SK-N-SH (cell line): ENCODE results near the gene RASD2. TPM values are rescaled to one million over a fixed set of nuclear protein-coding genes. Genes with fewer than 3 reads are reported as not detected.

Experiments used
- CTCF ChIA-PET: fragments of 300-600, 350-600 bp; formaldehyde crosslinking; extraction: SDS; loops from one replicate; lab custom pipeline; 2021; lab: Yijun Ruan, JAX
- POLR2A ChIA-PET: fragments of 350-600 bp; sonication (Branson Sonifier 250); formaldehyde crosslinking; extraction: SDS; loops from one replicate; lab custom pipeline; 2020; ENCODE audit warnings: antibody characterized with exemption, inconsistent platforms; lab: Yijun Ruan, JAX
- DNase-seq: peaks from one replicate; pipeline ENCODE4 v3.0.0; 2012
- H2AFZ ChIP-seq: fragments of 200-600 bp; sonication (generic); 2 replicates; pipeline ENCODE4 v1.8.1; 2016; ENCODE audit warnings: antibody characterized with exemption, mild to moderate bottlenecking, low read depth
- H3F3A ChIP-seq: fragments of 200-600 bp; sonication (generic); replicated peaks from 2 replicates; pipeline ENCODE3; 2016; ENCODE audit warnings: antibody characterized with exemption, mild to moderate bottlenecking; ENCODE audit not compliant: insufficient read depth
- H3K27ac ChIP-seq, 2 experiments: fragments of 200-500 bp in 1 of 2; fragments of 200-600 bp in 1 of 2; sonication (Bioruptor generic) in 1 of 2; sonication (generic), shearing (Covaris generic) in 1 of 2; 2 replicates each; pipeline versions ENCODE4 v1.5.1 to v1.6.1; 2014 to 2016; ENCODE audit warnings: low read depth in 2 of 2, inconsistent platforms in 1 of 2, low read length in 1 of 2, mild to moderate bottlenecking in 1 of 2, mixed read lengths in 1 of 2
- H3K27me3 ChIP-seq: fragments of 200-600 bp; sonication (generic), shearing (Covaris generic); 2 replicates; pipeline ENCODE4 v1.6.1; 2016; ENCODE audit warnings: mixed run types; ENCODE audit not compliant: insufficient read depth
- H3K36me3 ChIP-seq, 2 experiments: fragments of 200-500 bp in 1 of 2; fragments of 200-600 bp in 1 of 2; sonication (Bioruptor generic) in 1 of 2; sonication (generic) in 1 of 2; replicated peaks in 1 of 2; 2 replicates each; pipeline versions ENCODE3 to v1.5.1; 2014 to 2016; ENCODE audit warnings: low read length in 1 of 2, mild to moderate bottlenecking in 1 of 2; ENCODE audit not compliant: insufficient read depth in 2 of 2, control insufficient read depth in 1 of 2
- H3K4me1 ChIP-seq, 2 experiments: fragments of 200-500 bp in 1 of 2; fragments of 200-600 bp in 1 of 2; sonication (Bioruptor generic) in 1 of 2; sonication (generic), shearing (Covaris generic) in 1 of 2; 2 replicates each; pipeline versions ENCODE4 v1.5.1 to v1.6.1; 2014 to 2016; ENCODE audit warnings: low read depth in 1 of 2, low read length in 1 of 2, mixed run types in 1 of 2; ENCODE audit not compliant: insufficient read depth in 2 of 2, control insufficient read depth in 1 of 2
- H3K4me2 ChIP-seq: fragments of 200-600 bp; sonication (generic), shearing (Covaris generic); 2 replicates; pipeline ENCODE4 v1.6.1; 2017; ENCODE audit warnings: mixed run types
- H3K4me3 ChIP-seq, 2 experiments: fragments of 200-500 bp in 1 of 2; fragments of 200-600 bp in 1 of 2; sonication (Bioruptor generic) in 1 of 2; sonication (generic), shearing (Covaris generic) in 1 of 2; 2 replicates each; pipeline versions ENCODE4 v1.5.1 to v1.8.1; 2014 to 2016; ENCODE audit warnings: low read depth in 2 of 2, inconsistent platforms in 1 of 2, low read length in 1 of 2, mild to moderate bottlenecking in 1 of 2, mixed read lengths in 1 of 2, moderate library complexity in 1 of 2
- H3K79me2 ChIP-seq: fragments of 200-600 bp; sonication (generic); 2 replicates; pipeline ENCODE4 v1.8.1; 2017; ENCODE audit warnings: mild to moderate bottlenecking; ENCODE audit not compliant: insufficient read depth
- H3K9ac ChIP-seq: fragments of 200-600 bp; sonication (generic); 2 replicates; pipeline ENCODE4 v1.6.1; 2017; ENCODE audit warnings: mixed run types
- H3K9me2 ChIP-seq: fragments of 200-600 bp; sonication (generic); 2 replicates; pipeline ENCODE4 v1.6.1; 2017; ENCODE audit warnings: mixed run types
- H3K9me3 ChIP-seq: fragments of 200-600 bp; sonication (generic); 2 replicates; pipeline ENCODE4 v1.6.1; 2017; ENCODE audit warnings: mixed run types, mild to moderate bottlenecking, moderate library complexity
- H4K20me1 ChIP-seq: fragments of 200-600 bp; sonication (generic); 2 replicates; pipeline ENCODE4 v1.6.1; 2017; ENCODE audit warnings: mild to moderate bottlenecking, mixed run types; ENCODE audit not compliant: insufficient read depth
- CHD2 ChIP-seq: fragments of 150-350 bp; IDR thresholded peaks from 2 replicates; pipeline ENCODE4 v1.6.1; 2018; ENCODE audit warnings: low read length; ENCODE audit not compliant: partially characterized antibody
- CTCF ChIP-seq: fragments of 200-600 bp; sonication (generic); IDR thresholded peaks from 2 replicates; pipeline ENCODE4 v1.6.1; 2017; ENCODE audit warnings: antibody characterized with exemption, mild to moderate bottlenecking, moderate library complexity
- EP300 ChIP-seq, 2 experiments: IDR thresholded peaks; 2 replicates each; pipeline versions ENCODE4 v1.4.0 to v1.6.1; 2012; ENCODE audit warnings: borderline replicate concordance in 1 of 2, low read depth in 1 of 2, low read length in 1 of 2
- FOXM1 ChIP-seq: IDR thresholded peaks from 2 replicates; pipeline ENCODE4 v1.4.0; 2012; ENCODE audit warnings: low read depth, mild to moderate bottlenecking
- GATA2 ChIP-seq: sonication (generic); formaldehyde crosslinking; IDR thresholded peaks from 2 replicates; pipeline ENCODE4 v1.5.0; 2020; ENCODE audit warnings: mild to moderate bottlenecking, missing genetic modification reagents
- JUND ChIP-seq: IDR thresholded peaks from 2 replicates; pipeline ENCODE4 v1.4.0; 2012
- NFIC ChIP-seq: IDR thresholded peaks from 2 replicates; pipeline ENCODE4 v1.4.0; 2012; ENCODE audit warnings: borderline replicate concordance
- NRF1 ChIP-seq: IDR thresholded peaks from 2 replicates; pipeline ENCODE4 v1.6.1; 2012; ENCODE audit warnings: low read depth, mild to moderate bottlenecking, low read length
- RAD21 ChIP-seq: IDR thresholded peaks from 2 replicates; pipeline ENCODE4 v1.6.1; 2012; ENCODE audit warnings: mild to moderate bottlenecking, low read length
- RFX5 ChIP-seq: IDR thresholded peaks from 2 replicates; pipeline ENCODE4 v1.6.1; 2012; ENCODE audit warnings: mild to moderate bottlenecking, improper control_type of control experiment, low read length
- RXRA ChIP-seq: IDR thresholded peaks from 2 replicates; pipeline ENCODE4 v1.4.0; 2012; ENCODE audit warnings: low read depth, mild to moderate bottlenecking, borderline replicate concordance
- SIN3A ChIP-seq: IDR thresholded peaks from 2 replicates; pipeline ENCODE4 v1.6.1; 2012; ENCODE audit warnings: low read depth, mild to moderate bottlenecking, low read length, moderate library complexity, borderline replicate concordance
- SMC3 ChIP-seq: IDR thresholded peaks from 2 replicates; pipeline ENCODE4 v1.6.1; 2012; ENCODE audit warnings: low read depth, low read length, improper control_type of control experiment
- TAF1 ChIP-seq: IDR thresholded peaks from 2 replicates; pipeline ENCODE4 v1.6.1; 2012; ENCODE audit warnings: low read depth, mild to moderate bottlenecking, low read length, moderate library complexity, borderline replicate concordance
- TCF12 ChIP-seq: IDR thresholded peaks from 2 replicates; pipeline ENCODE4 v1.4.0; 2012
- WGBS: methylation state at CpG from one replicate; pipeline ENCODE4 v1.1.6; 2017; ENCODE audit warnings: low lambda C conversion rate; 5-methylcytosine and 5-hydroxymethylcytosine counted together
- polyA plus RNA-seq, 3 experiments: library from polyadenylated mRNA; depleted of rRNA; stranded (reverse); fragments of >200 nt; gene quantifications; 2 replicates each; pipeline ENCODE4 v1.2.3, GENCODE V29; 2012
- TF ChIP-seq, protein P1 (sequence below): IDR thresholded peaks from 2 replicates; pipeline ENCODE4 v1.4.0; 2012; ENCODE audit warnings: low read depth, borderline replicate concordance
- TF ChIP-seq, protein P2 (sequence below): IDR thresholded peaks from 2 replicates; pipeline ENCODE4; 2012

The RASD2 gene
- polyA plus RNA-seq, 1 of the 3 experiments (the other 2 are of a cell fraction): 0.30 TPM

DNA sequence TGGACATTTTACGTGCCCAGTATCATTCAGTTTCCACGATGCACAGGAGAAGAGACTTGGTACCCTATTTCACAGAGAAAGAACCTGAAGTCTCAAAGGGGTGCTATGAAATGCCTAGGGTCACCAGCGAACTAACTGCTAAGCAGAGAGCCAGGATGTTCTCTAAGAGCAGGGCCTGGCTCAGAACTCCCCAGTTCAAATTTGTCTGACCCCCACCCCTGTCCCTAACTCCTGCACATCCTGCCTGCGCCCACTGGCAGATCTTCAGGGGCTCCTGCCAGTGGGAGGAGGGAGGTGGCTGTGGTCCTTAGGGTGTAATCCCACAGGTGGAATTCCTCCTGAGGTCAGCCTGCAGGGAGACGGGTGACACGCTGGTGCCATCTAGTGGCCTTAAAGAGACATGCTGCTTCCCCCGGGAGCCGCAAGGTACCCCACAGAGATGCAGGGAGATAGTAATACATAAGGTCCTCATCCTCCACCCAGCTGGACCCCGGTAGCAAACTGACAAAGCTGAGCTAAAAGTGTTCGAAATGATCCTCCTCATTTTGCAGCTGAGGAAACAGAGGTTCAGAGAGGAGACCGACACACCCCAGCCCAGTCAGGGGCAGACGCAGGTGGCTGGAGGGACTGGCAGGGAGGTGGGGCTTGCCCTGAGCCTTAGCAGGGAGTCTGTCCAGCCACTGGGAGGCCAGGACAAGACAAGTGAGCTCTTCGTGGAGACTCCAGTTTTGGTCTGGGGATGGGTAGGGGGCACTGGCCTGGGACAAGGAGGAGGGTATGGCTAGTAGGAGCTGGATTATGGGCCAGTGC, 42.4 kb downstream of the RASD2 start:
- H2AFZ ChIP-seq: no peak overlapping the region
- ChIA-PET CTCF (interaction anchor here (0.5 to 7.8 kb wide), 64 partner anchors 8 to 541 kb away, joined by 3 to 161 read pairs (median 4); partner anchors contain the start of gene RASD2), POLR2A (interaction anchor here (0.5 to 1.3 kb wide), 2 partner anchors 152 to 179 kb away, joined by 3 to 4 read pairs; no protein-coding TSS in a partner anchor)
- no peaks in the 10 kb centered on the region for H3K27me3 ChIP-seq
- H3K79me2 ChIP-seq: no peaks in the 10 kb centered on the region
- no peak overlapping the region for H3K4me2 ChIP-seq
- no peak overlapping the region for H3K27ac ChIP-seq
- H3K9ac ChIP-seq: no peak overlapping the region
- no peaks in the 10 kb centered on the region for H3K36me3 ChIP-seq
- TF ChIP-seq GATA2 (CRISPR knock-in tag) (peak; percentile 26; the same call in 1 of the 2 replicates), TAF1 (no peak), RFX5 (no peak), EP300 (IDR thresholded peaks at IDR 0.05; ENCODE audit: borderline replicate concordance in 1 of 2, low read depth in 1 of 2, low read length in 1 of 2) (no peak), TCF12 (no peak), CTCF (peak; percentile 94), CHD2 (no peak), NFIC (no peak), SMC3 (peak; percentile 97), NRF1 (no peak), RAD21 (peak; percentile 95), FOXM1 (no peak), SIN3A (no peak), JUND (no peak), RXRA (no peak)
- TF ChIP-seq, protein P1, sequence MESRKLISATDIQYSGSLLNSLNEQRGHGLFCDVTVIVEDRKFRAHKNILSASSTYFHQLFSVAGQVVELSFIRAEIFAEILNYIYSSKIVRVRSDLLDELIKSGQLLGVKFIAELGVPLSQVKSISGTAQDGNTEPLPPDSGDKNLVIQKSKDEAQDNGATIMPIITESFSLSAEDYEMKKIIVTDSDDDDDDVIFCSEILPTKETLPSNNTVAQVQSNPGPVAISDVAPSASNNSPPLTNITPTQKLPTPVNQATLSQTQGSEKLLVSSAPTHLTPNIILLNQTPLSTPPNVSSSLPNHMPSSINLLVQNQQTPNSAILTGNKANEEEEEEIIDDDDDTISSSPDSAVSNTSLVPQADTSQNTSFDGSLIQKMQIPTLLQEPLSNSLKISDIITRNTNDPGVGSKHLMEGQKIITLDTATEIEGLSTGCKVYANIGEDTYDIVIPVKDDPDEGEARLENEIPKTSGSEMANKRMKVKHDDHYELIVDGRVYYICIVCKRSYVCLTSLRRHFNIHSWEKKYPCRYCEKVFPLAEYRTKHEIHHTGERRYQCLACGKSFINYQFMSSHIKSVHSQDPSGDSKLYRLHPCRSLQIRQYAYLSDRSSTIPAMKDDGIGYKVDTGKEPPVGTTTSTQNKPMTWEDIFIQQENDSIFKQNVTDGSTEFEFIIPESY: no peak
- TF ChIP-seq, protein P2, sequence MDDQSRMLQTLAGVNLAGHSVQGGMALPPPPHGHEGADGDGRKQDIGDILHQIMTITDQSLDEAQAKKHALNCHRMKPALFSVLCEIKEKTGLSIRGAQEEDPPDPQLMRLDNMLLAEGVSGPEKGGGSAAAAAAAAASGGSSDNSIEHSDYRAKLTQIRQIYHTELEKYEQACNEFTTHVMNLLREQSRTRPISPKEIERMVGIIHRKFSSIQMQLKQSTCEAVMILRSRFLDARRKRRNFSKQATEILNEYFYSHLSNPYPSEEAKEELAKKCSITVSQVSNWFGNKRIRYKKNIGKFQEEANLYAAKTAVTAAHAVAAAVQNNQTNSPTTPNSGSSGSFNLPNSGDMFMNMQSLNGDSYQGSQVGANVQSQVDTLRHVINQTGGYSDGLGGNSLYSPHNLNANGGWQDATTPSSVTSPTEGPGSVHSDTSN: no peak
- H3K4me1 ChIP-seq: peaks cover 0 to 23% of the 10 kb centered on the region in 2 experiments; a peak in 1 of 4 replicates
- no peaks in the 10 kb centered on the region for H3K9me2 ChIP-seq
- 35% methylated on average over 9 of the region's 13 CpGs for WGBS
- H3F3A ChIP-seq: no peaks in the 10 kb centered on the region
- DNase-seq: peak; percentile 88
- no peaks in the 10 kb centered on the region for H3K9me3 ChIP-seq
- H3K4me3 ChIP-seq: no peak overlapping the region; a peak in 1 of 4 replicates
- no peaks in the 10 kb centered on the region for H4K20me1 ChIP-seq
